Brain microvascular endothelial cell (primary cell): ENCODE results near the gene RFLNA.
"Not testable (repeated sequence)": the region's sequence is repeated elsewhere in the genome, so short reads cannot be mapped to it uniquely, and the experiment has no call there.

Experiments used
- DNase-seq: peaks from one replicate; pipeline ENCODE4 v3.0.0-alpha.2; 2020
- H3K27ac ChIP-seq: fragments of 250-450 bp; sonication (Bioruptor Pico); 2 replicates; pipeline ENCODE4 v1.5.1; 2020; ENCODE audit warnings: mild to moderate bottlenecking, moderate library complexity
- H3K27me3 ChIP-seq: fragments of 250-450 bp; sonication (Bioruptor Pico); replicated peaks from 2 replicates; pipeline ENCODE4 v1.5.1; 2020; ENCODE audit warnings: mild to moderate bottlenecking
- H3K36me3 ChIP-seq: fragments of 250-450 bp; sonication (Bioruptor Pico); replicated peaks from 2 replicates; pipeline ENCODE4 v1.5.1; 2020; ENCODE audit warnings: mild to moderate bottlenecking
- H3K4me3 ChIP-seq: 2 replicates; pipeline ENCODE4 v1.5.1; 2011; ENCODE audit warnings: low read depth, mild to moderate bottlenecking, control low read depth, low read length, moderate library complexity
- CTCF ChIP-seq: IDR thresholded peaks from 2 replicates; pipeline ENCODE4 v1.5.1; 2011; ENCODE audit warnings: low read depth, mild to moderate bottlenecking, moderate library complexity, low read length, control low read depth, inconsistent platforms; ENCODE audit errors: missing control alignments
- in situ Hi-C: cut with HindIII; loops from 2 replicates; pipeline ENCODE4 v1.10.0; 2017; ENCODE audit warnings: low sequenced_read_pairs, low pct_ligation_motif_present

The RFLNA gene

GRCh38 chr12:124298685-124299410, 4.0 kb downstream of the RFLNA start:
- no peak overlapping the region for H3K27ac ChIP-seq
- no peak for DNase-seq
- H3K27me3 ChIP-seq, result peaks cover 36% of the 10 kb centered on the region
- in situ Hi-C loops, result no loop called here
- TF ChIP-seq CTCF, result no peak
- H3K36me3 ChIP-seq, result no peaks in the 10 kb centered on the region
- no peak overlapping the region for H3K4me3 ChIP-seq

GRCh38 chr12:124299628-124300388, 4.9 kb downstream of the RFLNA start:
- no peak for TF ChIP-seq CTCF
- no peak for DNase-seq
- in situ Hi-C loops, result no loop called here
- H3K27me3 ChIP-seq, result peaks cover 29% of the 10 kb centered on the region
- H3K27ac ChIP-seq, result no peak overlapping the region
- no peaks in the 10 kb centered on the region for H3K36me3 ChIP-seq
- no peak overlapping the region for H3K4me3 ChIP-seq

GRCh38 chr12:124300657-124301056, 5.8 kb downstream of the RFLNA start:
- H3K27ac ChIP-seq, in situ Hi-C loops, DNase-seq, H3K36me3 ChIP-seq, H3K4me3 ChIP-seq: not testable (repeated sequence)
- peaks cover 23% of the 10 kb centered on the region for H3K27me3 ChIP-seq

GRCh38 chr12:124301084-124301654, 6.3 kb downstream of the RFLNA start:
- H3K27me3 ChIP-seq, result peaks cover 20% of the 10 kb centered on the region
- no peak for TF ChIP-seq CTCF

GRCh38 chr12:124302241-124302806, 7.4 kb downstream of the RFLNA start:
- peaks cover 8% of the 10 kb centered on the region for H3K27me3 ChIP-seq
- no peak overlapping the region for H3K4me3 ChIP-seq
- in situ Hi-C loops, result no loop called here
- no peaks in the 10 kb centered on the region for H3K36me3 ChIP-seq
- no peak for DNase-seq
- no peak for TF ChIP-seq CTCF
- no peak overlapping the region for H3K27ac ChIP-seq

More at GRCh38 chr12:124301084-124301654, 6.3 kb downstream of the RFLNA start:
- DNase-seq, result no peak
- no peak overlapping the region for H3K27ac ChIP-seq
- no peaks in the 10 kb centered on the region for H3K36me3 ChIP-seq
- in situ Hi-C loops, result no loop called here
- no peak overlapping the region for H3K4me3 ChIP-seq
